ENCODE results near the gene GINS1.

Gene GINS1

GRCh38 chr20:25424536-25424935 lies 17.1 kb downstream of the GINS1 start:
- no peak overlapping the region for H3K4me3 ChIP-seq (ENCODE audit: low read depth, low read length)
- DNase-seq (ENCODE audit: low read depth): no peak
- TF ChIP-seq CTCF (IDR thresholded peaks at IDR 0.05; ENCODE audit: low read depth, low read length, missing control alignments): no peak

GRCh38 chr20:25437153-25437581 lies 29.7 kb downstream of the GINS1 start:
- no peak for DNase-seq (ENCODE audit: low read depth)
- no peak for TF ChIP-seq CTCF (IDR thresholded peaks at IDR 0.05; ENCODE audit: low read depth, low read length, missing control alignments)
- H3K4me3 ChIP-seq (ENCODE audit: low read depth, low read length): no peak overlapping the region

- DNase-seq (ENCODE audit: low read depth): peak; percentile 3
Observed at GRCh38 chr20:25439328-25439727, 31.9 kb downstream of the GINS1 start.

GRCh38 chr20:25444556-25444955 lies 37.1 kb downstream of the GINS1 start:
- no peak overlapping the region for H3K4me3 ChIP-seq (ENCODE audit: low read depth, low read length)
- TF ChIP-seq CTCF (IDR thresholded peaks at IDR 0.05; ENCODE audit: low read depth, low read length, missing control alignments): no peak
- DNase-seq (ENCODE audit: low read depth): no peak

More at GRCh38 chr20:25439328-25439727, 31.9 kb downstream of the GINS1 start:
- no peak for TF ChIP-seq CTCF (IDR thresholded peaks at IDR 0.05; ENCODE audit: low read depth, low read length, missing control alignments)
- H3K4me3 ChIP-seq (ENCODE audit: low read depth, low read length): no peak overlapping the region

GRCh38 chr20:25447671-25448070 lies 40.2 kb downstream of the GINS1 start:
- TF ChIP-seq CTCF (IDR thresholded peaks at IDR 0.05; ENCODE audit: low read depth, low read length, missing control alignments): no peak
- DNase-seq (ENCODE audit: low read depth): no peak
- no peak overlapping the region for H3K4me3 ChIP-seq (ENCODE audit: low read depth, low read length)

- TF ChIP-seq CTCF (IDR thresholded peaks at IDR 0.05; ENCODE audit: low read depth, low read length, missing control alignments): no peak
- DNase-seq (ENCODE audit: low read depth): no peak
- H3K4me3 ChIP-seq (ENCODE audit: low read depth, low read length): no peak overlapping the region
Observed at GRCh38 chr20:25452333-25452732, 44.9 kb downstream of the GINS1 start.

GRCh38 chr20:25453035-25453810 lies 45.8 kb downstream of the GINS1 start:
- H3K4me3 ChIP-seq (ENCODE audit: low read depth, low read length): no peak overlapping the region
- no peak for TF ChIP-seq CTCF (IDR thresholded peaks at IDR 0.05; ENCODE audit: low read depth, low read length, missing control alignments)
- DNase-seq (ENCODE audit: low read depth): no peak
